Measurements from ENCODE around the gene MAP4K4.
"Not testable (repeated sequence)": the region's sequence is repeated elsewhere in the genome, so short reads cannot be mapped to it uniquely, and the experiment has no call there.

MAP4K4 gene

DNA sequence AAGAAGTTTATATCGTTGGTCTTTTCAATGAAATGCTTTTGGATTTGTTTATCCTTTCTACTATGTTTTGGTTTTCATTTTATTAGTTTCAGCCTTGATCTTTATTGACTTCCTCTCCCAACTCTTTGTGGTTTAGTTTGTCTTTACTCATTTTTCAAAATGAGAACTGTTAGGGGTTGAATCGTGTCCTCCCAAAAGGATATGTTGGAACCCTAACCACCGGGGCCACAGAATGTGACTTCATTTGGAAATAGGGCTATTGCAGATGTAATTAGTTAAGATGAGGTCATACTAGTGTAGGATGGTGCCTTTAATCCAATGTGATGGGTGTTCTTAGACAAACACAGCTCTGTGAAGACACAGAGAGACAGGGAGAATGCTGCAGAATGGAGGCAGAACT, 233.9 kb downstream of the MAP4K4 start:
- no peak for FAIRE-seq

GRCh38 chr2:101935764-101936163, 238.3 kb downstream of the MAP4K4 start:
- FAIRE-seq = not testable (repeated sequence)

GRCh38 chr2:101942851-101943250, 245.3 kb downstream of the MAP4K4 start:
- no peak for FAIRE-seq

Measured in TTC549 (cell line).